HUES48 (cell line): ENCODE measurements around the gene ALDOA.

Source experiments
- H3K27ac ChIP-seq: one replicate; pipeline ENCODE4 v1.7.0; 2013; ENCODE audit warnings: low read depth, low read length, inconsistent platforms
- H3K27me3 ChIP-seq: 2 replicates; pipeline ENCODE4 v1.6.1; 2013; ENCODE audit warnings: mild to moderate bottlenecking, low read length; ENCODE audit not compliant: control insufficient read depth, insufficient read depth
- H3K36me3 ChIP-seq: 2 replicates; pipeline ENCODE4 v1.6.1; 2013; ENCODE audit warnings: low read length; ENCODE audit not compliant: control insufficient read depth, insufficient read depth
- H3K4me1 ChIP-seq: 2 replicates; pipeline ENCODE4 v1.6.1; 2013; ENCODE audit warnings: mild to moderate bottlenecking, low read length; ENCODE audit not compliant: control insufficient read depth, insufficient read depth
- H3K4me3 ChIP-seq: 2 replicates; pipeline ENCODE4 v1.5.1; 2013; ENCODE audit warnings: mild to moderate bottlenecking, low read depth, low read length
- H3K9ac ChIP-seq: 2 replicates; pipeline ENCODE4 v1.6.1; 2013; ENCODE audit warnings: mild to moderate bottlenecking, low read depth, low read length, moderate library complexity
- H3K9me3 ChIP-seq: 2 replicates; pipeline ENCODE4 v1.6.1; 2013; ENCODE audit warnings: low read length; ENCODE audit not compliant: control insufficient read depth, insufficient read depth

The ALDOA gene

DNA sequence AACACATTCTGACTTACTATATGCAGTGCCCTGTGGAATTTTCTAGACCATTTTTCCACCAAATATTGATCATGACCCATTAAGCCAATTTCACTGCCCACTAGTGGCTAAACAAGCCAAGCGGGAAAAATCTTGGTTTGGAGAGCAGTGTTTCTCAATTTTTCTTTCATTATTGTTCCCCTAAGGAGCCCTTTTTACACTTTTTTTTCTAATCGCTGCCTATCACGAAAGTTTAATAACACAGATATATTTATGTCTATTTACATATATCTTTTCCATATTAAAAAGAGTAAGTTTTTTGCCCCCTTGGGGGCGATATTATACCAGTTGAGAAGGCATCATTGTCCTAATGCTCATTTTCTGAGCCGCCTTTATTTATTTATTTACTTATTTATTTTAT is 23.7 kb upstream of the ALDOA start:
- Histone ChIP-seq H3K4me1 (no peaks in the 10 kb centered on the region), H3K36me3 (no peaks in the 10 kb centered on the region), H3K27ac (no peak overlapping the region), H3K27me3 (no peaks in the 10 kb centered on the region), H3K4me3 (no peak overlapping the region), H3K9me3 (no peaks in the 10 kb centered on the region), H3K9ac (no peak overlapping the region)

DNA sequence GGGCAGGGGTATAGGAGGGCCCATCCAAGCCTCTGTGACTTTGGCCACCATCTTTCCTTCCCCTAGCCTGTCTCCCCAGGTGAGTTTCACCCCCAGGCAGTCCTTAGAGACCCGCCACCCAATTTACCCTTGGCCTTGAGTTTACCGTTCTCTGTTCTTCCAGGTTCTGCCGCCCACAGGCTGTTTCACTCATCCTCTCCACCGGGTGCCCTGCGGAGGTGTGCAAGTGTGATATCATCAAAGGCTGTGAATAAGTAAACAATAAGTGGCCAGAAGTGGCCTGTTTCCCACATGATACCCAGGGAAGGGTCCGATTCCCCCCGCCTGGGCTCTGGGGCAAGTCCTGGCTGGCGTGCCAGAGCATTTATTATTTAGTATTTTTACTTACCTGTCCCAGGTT is 19.4 kb upstream of the ALDOA start:
- H3K27me3 ChIP-seq: no peaks in the 10 kb centered on the region
- H3K27ac ChIP-seq: no peak overlapping the region
- no peak overlapping the region for H3K4me3 ChIP-seq
- H3K4me1 ChIP-seq: no peaks in the 10 kb centered on the region
- no peaks in the 10 kb centered on the region for H3K9me3 ChIP-seq
- H3K9ac ChIP-seq: no peak overlapping the region
- H3K36me3 ChIP-seq: no peaks in the 10 kb centered on the region

DNA sequence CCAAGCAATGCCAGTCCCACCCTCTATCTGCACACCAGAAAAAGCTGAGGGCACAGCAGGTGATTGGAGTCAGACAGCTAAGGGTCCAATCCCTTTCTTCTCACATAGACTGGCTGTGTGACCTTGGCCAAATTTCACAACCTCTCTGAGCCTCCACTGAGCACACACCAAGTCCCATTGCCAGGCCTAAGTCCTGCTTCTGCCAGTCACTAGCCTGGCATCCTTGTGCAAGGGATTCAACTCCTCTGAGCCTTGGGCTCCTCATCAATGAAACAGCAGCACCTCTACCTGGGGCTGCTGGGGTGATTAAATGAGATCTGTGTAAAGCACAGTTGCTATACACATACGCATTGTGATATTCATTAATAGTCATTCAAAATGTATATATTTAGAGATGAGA is 19.0 kb upstream of the ALDOA start:
- Histone ChIP-seq H3K4me1 (no peaks in the 10 kb centered on the region), H3K9ac (no peak overlapping the region), H3K36me3 (no peaks in the 10 kb centered on the region), H3K27ac (no peak overlapping the region), H3K27me3 (no peaks in the 10 kb centered on the region), H3K9me3 (no peaks in the 10 kb centered on the region), H3K4me3 (no peak overlapping the region)

DNA sequence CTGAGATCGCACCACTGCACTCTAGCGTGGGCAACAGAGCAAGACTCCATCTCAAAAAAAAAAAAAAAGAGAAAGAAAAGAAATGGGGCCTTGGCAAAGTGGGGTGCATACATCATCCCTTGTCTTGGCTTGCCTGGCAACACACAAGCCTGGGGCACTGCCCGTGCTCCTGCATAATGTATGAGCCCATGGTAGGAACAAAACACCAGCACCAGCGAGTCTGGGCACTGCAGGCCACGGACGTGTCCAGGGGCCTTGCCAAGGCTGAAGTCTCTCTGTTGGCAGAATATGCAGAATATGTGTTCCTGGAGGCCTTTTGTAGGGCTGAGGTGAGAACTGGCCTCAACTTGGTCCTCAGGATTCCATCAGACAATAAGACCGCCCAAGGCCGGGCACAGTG is 15.7 kb upstream of the ALDOA start:
- no peaks in the 10 kb centered on the region for H3K9me3 ChIP-seq
- no peaks in the 10 kb centered on the region for H3K27me3 ChIP-seq
- H3K4me3 ChIP-seq: no peak overlapping the region
- H3K27ac ChIP-seq: no peak overlapping the region
- H3K4me1 ChIP-seq: no peaks in the 10 kb centered on the region
- H3K36me3 ChIP-seq: no peaks in the 10 kb centered on the region
- no peak overlapping the region for H3K9ac ChIP-seq

DNA sequence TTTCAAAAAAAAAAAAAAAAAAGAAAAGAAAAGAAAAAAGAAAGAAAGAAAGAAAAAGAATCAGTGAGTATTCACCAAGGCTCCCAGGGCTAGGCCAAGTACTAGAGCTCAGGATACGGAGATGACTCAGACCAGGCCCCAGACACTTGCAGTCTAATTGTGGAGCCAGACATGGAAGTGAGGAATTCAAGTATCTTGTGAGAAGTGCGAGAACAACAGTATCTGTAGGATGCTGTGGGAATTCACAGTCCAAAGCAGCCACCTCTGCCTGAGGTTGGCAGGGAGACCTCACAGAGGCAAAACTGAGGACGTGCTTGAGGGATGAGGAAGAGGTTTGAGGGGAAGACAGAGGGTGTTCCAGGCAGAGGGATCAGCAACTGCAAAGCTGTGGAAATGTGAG is 14.0 kb upstream of the ALDOA start:
- Histone ChIP-seq H3K27me3 (no peaks in the 10 kb centered on the region), H3K9ac (no peak overlapping the region), H3K27ac (no peak overlapping the region)

DNA sequence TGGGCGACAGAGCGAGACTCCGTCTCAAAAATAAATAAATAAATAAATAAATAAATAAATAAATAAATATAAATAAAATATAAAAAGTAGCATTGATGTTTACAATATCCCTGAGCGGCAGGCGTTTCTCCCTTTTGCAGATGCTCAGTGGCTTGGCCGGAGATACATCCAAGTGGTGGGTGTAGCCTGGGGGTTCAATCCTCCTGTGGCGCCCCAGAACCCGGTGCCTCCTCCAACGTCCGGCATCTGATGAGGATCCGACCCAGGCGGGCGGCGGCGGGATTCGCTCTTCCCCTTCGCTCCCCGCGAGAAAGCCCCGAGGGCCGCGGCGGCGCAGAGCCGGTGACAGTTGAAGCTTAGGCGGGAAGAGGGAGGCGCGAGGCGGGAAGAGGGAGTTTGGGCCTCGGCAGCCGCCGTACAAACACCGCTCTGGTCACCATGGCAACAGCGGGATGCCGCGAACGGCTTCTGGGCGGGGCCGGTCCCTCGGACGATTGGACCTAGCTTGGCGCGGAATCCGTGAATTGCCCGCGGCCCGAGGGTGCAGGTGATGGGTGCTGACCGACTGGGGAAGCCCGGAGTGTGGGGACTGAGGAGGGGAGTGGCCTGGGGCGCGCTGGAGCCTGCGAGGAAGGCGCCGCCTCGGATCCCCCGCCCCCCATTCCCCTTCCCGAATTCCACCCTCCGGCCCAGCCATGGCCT is 12.7 kb upstream of the ALDOA start:
- H3K4me3 ChIP-seq: peak overlapping the region; percentile 82
- H3K9me3 ChIP-seq: no peaks in the 10 kb centered on the region
- no peak overlapping the region for H3K27ac ChIP-seq

More for the DNA sequence above, 14.0 kb upstream of the ALDOA start:
- H3K9me3 ChIP-seq: no peaks in the 10 kb centered on the region
- no peaks in the 10 kb centered on the region for H3K4me1 ChIP-seq
- H3K4me3 ChIP-seq: no peak overlapping the region
- no peaks in the 10 kb centered on the region for H3K36me3 ChIP-seq

DNA sequence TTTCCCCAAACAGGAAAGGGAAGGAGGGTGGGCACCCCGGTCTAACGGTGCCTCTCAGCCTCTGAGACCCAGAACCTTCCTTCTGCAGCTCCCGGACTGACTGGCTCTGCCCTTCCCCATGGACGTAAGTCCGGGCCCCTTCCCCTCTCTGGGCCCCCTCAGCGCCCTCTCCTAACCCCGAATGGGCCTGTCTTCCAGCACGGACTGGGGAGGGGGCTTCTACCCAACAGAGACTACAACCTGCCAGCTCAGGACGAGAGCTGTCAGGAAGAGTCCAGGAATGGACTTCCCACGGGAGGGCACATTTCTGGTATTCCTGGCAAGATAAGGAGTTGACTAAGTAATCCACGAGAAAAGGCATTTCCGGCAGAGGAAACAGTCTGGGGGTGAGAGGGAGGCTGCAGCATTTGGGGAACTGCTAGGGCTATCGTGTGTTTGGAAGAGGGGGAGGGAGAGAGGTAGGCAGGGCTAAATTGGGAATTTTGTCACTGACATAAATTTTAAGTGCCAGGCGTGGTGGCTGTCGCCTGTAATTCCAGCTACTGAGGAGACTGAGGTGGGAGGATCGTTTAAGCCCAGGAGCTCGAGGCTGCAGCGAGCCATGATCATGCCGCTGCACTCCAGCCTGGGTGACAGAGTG is 12.1 kb upstream of the ALDOA start:
- Histone ChIP-seq H3K27me3 (no peaks in the 10 kb centered on the region), H3K9ac (no peak overlapping the region), H3K4me1 (no peaks in the 10 kb centered on the region), H3K4me3 (peak overlapping the region; percentile 82), H3K9me3 (no peaks in the 10 kb centered on the region), H3K36me3 (no peaks in the 10 kb centered on the region), H3K27ac (no peak overlapping the region)

More for the DNA sequence above, 12.7 kb upstream of the ALDOA start:
- Histone ChIP-seq H3K9ac (no peak overlapping the region), H3K36me3 (no peaks in the 10 kb centered on the region), H3K4me1 (no peaks in the 10 kb centered on the region), H3K27me3 (no peaks in the 10 kb centered on the region)

DNA sequence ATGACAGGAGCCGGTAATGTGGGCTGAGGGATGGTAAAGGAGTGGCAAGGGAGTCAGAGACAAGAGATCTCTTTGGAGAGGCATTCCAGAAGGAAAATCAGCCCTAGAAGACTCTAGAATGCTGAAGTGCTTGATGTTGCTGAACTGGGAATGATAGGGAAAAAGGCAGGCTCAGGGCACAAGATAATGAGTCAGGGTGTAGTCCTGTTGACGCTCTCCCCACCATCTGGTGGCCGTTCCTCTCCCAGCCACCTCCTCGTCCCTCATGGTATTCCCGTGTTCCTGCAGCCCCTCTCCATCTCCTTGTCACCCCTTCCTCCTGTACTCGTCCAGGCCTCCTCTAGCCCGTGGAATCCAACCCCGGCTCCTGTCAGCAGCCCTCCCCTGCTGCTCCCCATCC is 11.1 kb upstream of the ALDOA start:
- no peaks in the 10 kb centered on the region for H3K4me1 ChIP-seq
- no peaks in the 10 kb centered on the region for H3K36me3 ChIP-seq
- no peaks in the 10 kb centered on the region for H3K9me3 ChIP-seq
- no peaks in the 10 kb centered on the region for H3K27me3 ChIP-seq
- no peak overlapping the region for H3K4me3 ChIP-seq
- no peak overlapping the region for H3K9ac ChIP-seq
- H3K27ac ChIP-seq: no peak overlapping the region

DNA sequence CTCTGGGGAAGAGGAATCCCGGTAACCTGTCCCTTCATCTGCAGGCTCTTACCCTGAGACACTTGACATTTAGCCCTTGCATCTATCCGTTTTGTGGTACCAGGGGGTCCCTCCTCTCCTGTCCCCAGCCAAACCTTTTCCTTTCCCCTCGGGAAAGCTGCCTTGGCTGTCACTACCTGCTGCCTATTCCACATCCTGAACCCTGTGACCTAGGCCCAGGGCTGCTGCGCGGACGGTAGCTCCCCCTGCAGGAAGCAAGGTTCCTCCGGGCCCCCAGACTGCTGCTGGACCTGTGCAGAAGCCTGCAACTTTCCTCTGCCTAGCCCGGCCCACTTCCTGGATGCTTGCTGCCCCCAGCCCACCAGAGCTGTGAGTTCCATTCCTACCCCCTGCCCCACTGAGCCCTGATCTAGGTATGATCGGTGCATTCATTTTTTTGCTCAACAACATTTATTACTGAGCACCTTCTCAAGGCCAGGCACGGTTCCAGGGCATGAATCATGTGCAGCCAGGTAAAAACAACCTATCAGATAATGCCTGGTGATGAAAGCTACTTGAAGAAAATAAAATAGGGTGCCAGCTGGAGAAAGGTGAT is 10.5 kb upstream of the ALDOA start:
- Histone ChIP-seq H3K27me3 (no peaks in the 10 kb centered on the region), H3K27ac (no peak overlapping the region), H3K4me1 (no peaks in the 10 kb centered on the region), H3K9me3 (no peaks in the 10 kb centered on the region), H3K4me3 (no peak overlapping the region), H3K36me3 (no peaks in the 10 kb centered on the region), H3K9ac (no peak overlapping the region)

DNA sequence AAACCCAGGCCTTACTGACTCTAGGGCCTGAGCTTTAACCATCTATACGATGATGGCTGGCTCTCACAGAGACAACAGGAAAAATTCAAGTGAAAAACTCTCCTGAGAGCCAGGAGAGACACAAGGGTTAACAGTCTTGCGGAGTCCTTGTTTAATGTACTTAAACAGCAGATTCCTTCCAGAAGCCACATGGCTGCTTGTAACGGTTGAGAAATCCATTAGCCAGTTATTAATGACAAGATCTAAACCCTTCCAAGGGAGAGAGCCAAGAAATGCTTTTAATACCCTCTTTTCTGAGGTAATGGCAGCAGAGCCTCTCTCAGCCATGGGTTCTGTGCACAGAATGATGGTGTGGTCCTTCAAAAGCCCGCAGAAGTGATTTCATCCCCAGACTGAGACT is 5.2 kb upstream of the ALDOA start:
- Histone ChIP-seq H3K9ac (no peak overlapping the region), H3K27ac (no peak overlapping the region), H3K4me3 (no peak overlapping the region), H3K36me3 (no peaks in the 10 kb centered on the region), H3K9me3 (no peaks in the 10 kb centered on the region), H3K4me1 (peaks cover 8% of the 10 kb centered on the region; the same call in 1 of the 2 replicates), H3K27me3 (no peaks in the 10 kb centered on the region)

DNA sequence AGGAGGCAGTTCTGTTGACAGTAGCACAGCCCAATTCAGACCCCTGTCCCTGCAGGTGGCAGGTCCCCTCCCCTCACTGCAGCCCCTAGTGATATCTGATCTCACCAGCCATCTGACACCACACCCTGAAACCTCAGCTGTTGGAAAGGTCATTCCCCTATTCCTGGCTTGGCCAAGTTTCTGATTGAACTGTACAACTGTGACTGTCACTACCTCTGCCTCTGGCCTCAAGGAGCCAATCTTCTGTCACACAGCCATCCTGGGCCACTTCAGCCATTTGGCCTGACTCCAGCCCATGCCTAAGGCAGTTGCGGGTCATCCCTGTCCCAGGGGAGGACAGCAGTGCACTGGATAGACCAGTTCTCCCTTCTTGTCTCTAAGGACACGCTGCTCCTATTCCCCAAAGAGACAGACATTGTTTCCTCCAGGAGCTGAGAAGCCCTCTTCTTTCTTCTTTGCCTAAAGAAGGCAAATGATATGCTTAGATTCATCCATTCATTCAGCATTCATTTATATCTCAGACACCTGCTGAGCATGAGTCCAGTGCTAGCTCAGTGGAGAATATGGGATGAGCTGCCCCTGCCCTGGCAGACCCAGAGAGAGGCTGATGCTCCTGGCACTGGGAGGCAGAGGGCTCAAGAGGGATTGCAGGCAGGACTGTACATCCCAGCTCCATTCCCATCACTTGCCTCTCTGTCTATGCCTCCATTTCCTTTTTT is 4.6 kb upstream of the ALDOA start:
- H3K9me3 ChIP-seq: no peaks in the 10 kb centered on the region
- H3K4me3 ChIP-seq: no peak overlapping the region
- H3K9ac ChIP-seq: no peak overlapping the region
- H3K27me3 ChIP-seq: no peaks in the 10 kb centered on the region
- no peak overlapping the region for H3K27ac ChIP-seq
- peaks cover 8% of the 10 kb centered on the region; the same call in 1 of the 2 replicates for H3K4me1 ChIP-seq
- H3K36me3 ChIP-seq: no peaks in the 10 kb centered on the region
